ENCODE results near the gene FBN2. TPM values are rescaled to one million over a fixed set of nuclear protein-coding genes. Genes with fewer than 3 reads are reported as not detected.

FBN2 gene
- total RNA-seq, 6 experiments from 2014 or later, result 174 to 272 (median 186) TPM

GRCh38 chr5:128553747-128554146 is 15.7 kb upstream of the FBN2 start:
- Mint-ChIP-seq H3K27ac (no peak overlapping the region), H3K4me3 (no peak overlapping the region), H3K9me3 (peaks cover 35% of the 10 kb centered on the region), H3K4me1 (ENCODE audit: low read depth) (peaks cover 13% of the 10 kb centered on the region), H3K36me3 (ENCODE audit: low read depth) (peaks cover 21% of the 10 kb centered on the region), H3K27me3 (ENCODE audit: insufficient read depth) (no peaks in the 10 kb centered on the region)
- no peak for DNase-seq
- no peak for TF ChIP-seq CTCF (IDR thresholded peaks at IDR 0.05)

- H3K4me1 Mint-ChIP-seq (ENCODE audit: low read depth), result peaks cover 10% of the 10 kb centered on the region
- peaks cover 25% of the 10 kb centered on the region for H3K9me3 Mint-ChIP-seq
- no peak overlapping the region for H3K4me3 Mint-ChIP-seq
- peak; percentile 23 for DNase-seq
- peaks cover 21% of the 10 kb centered on the region for H3K36me3 Mint-ChIP-seq (ENCODE audit: low read depth)
- peak overlapping the region; percentile 37; the same call in 1 of the 2 replicates for H3K27ac Mint-ChIP-seq
- TF ChIP-seq CTCF (IDR thresholded peaks at IDR 0.05), result no peak
- no peaks in the 10 kb centered on the region for H3K27me3 Mint-ChIP-seq (ENCODE audit: insufficient read depth)
These were observed 13.4 kb upstream of the FBN2 start for GRCh38 chr5:128551476-128551875.

GRCh38 chr5:128549496-128549895 is 11.5 kb upstream of the FBN2 start:
- no peak for DNase-seq
- Mint-ChIP-seq H3K36me3 (ENCODE audit: low read depth) (peaks cover 23% of the 10 kb centered on the region), H3K9me3 (peaks cover 22% of the 10 kb centered on the region), H3K27ac (no peak overlapping the region), H3K27me3 (ENCODE audit: insufficient read depth) (no peaks in the 10 kb centered on the region), H3K4me1 (ENCODE audit: low read depth) (peaks cover 10% of the 10 kb centered on the region), H3K4me3 (no peak overlapping the region)
- TF ChIP-seq CTCF (IDR thresholded peaks at IDR 0.05), result no peak

- Mint-ChIP-seq H3K27me3 (ENCODE audit: insufficient read depth) (no peaks in the 10 kb centered on the region), H3K9me3 (peaks cover 13% of the 10 kb centered on the region), H3K4me3 (no peak overlapping the region; the same call in 1 of the 2 replicates), H3K4me1 (ENCODE audit: low read depth) (peaks cover 10% of the 10 kb centered on the region), H3K27ac (no peak overlapping the region), H3K36me3 (ENCODE audit: low read depth) (peaks cover 12% of the 10 kb centered on the region; the same call in 1 of the 2 replicates)
- no peak for DNase-seq
- no peak for TF ChIP-seq CTCF (IDR thresholded peaks at IDR 0.05)
These were observed 8.7 kb upstream of the FBN2 start for GRCh38 chr5:128546658-128547281.

- Mint-ChIP-seq H3K27me3 (ENCODE audit: insufficient read depth) (no peaks in the 10 kb centered on the region), H3K9me3 (peaks cover 15% of the 10 kb centered on the region), H3K4me3 (no peak overlapping the region), H3K27ac (no peak overlapping the region), H3K4me1 (ENCODE audit: low read depth) (peaks cover 7% of the 10 kb centered on the region; the same call in 1 of the 2 replicates), H3K36me3 (ENCODE audit: low read depth) (peaks cover 15% of the 10 kb centered on the region)
- no peak for TF ChIP-seq CTCF (IDR thresholded peaks at IDR 0.05)
- no peak for DNase-seq
These were observed 3.3 kb upstream of the FBN2 start for GRCh38 chr5:128541385-128541784.

All from HFFc6 (cell line).